Spleen (tissue), 7 donors: ENCODE measurements around the gene G2E3.

Source experiments
- CTCF ChIP-seq, 11 experiments: fragments of 200-600 bp in 7 of 11; fragments of 450-650 bp in 4 of 11; sonication (generic) in 4 of 11; IDR thresholded peaks in 8 of 11; conservative IDR thresholded peaks in 3 of 11; 1 replicate in 7 of 11; 2 replicates in 4 of 11; pipeline versions ENCODE4 v1.4.0 to v1.8.0; 2016 to 2021; ENCODE audit warnings: antibody characterized with exemption in 11 of 11, inconsistent platforms in 4 of 11, mild to moderate bottlenecking in 1 of 11
- POLR2A ChIP-seq, 3 donors: fragments of 450-650 bp; IDR thresholded peaks; one replicate each; pipeline ENCODE4 v1.5.1; 2017; ENCODE audit warnings: antibody characterized with exemption in 3 of 3, mild to moderate bottlenecking in 1 of 3
- POLR2AphosphoS5 ChIP-seq, 3 donors: sonication (generic); formaldehyde crosslinking; IDR thresholded peaks; one replicate each; pipeline ENCODE4 v1.5.1; 2017; ENCODE audit warnings: antibody characterized with exemption in 3 of 3
- donor health status: DM: no; HTN: no; CAD: no; lungs with moderate emphysema.
- donor health status: DM: no; HTN: no; CAD: no.
- donor health status: DM: no; HTN: no; CAD: no.

GRCh38 chr14:30580616-30581282 lies 21.8 kb downstream of the G2E3 start:
- TF ChIP-seq CTCF (IDR thresholded peaks at IDR 0.05 in 8 of 11, conservative IDR thresholded peaks at IDR 0.05 in 3 of 11) (no peak), POLR2A (IDR thresholded peaks at IDR 0.05) (no peak), POLR2AphosphoS5 (IDR thresholded peaks at IDR 0.05) (no peak)
